ENCODE results near the gene GAR1. TPM values are rescaled to one million over a fixed set of nuclear protein-coding genes. Genes with fewer than 3 reads are reported as not detected.
A peak's percentile ranks its signal among the peaks of the same experiment; 100 is the strongest.

The GAR1 gene
- total RNA-seq, 4 donors from 2014 or later, result 6.2 to 9.1 (median 7.7) TPM

GRCh38 chr4:109809655-109810054 lies 5.9 kb upstream of the GAR1 start:
- H3K9me3 ChIP-seq, result no peaks in the 10 kb centered on the region
- no peak overlapping the region for H3K27ac ChIP-seq (replicated peaks in 1 of 4)
- H3K27me3 ChIP-seq, result no peaks in the 10 kb centered on the region
- 100% methylated on average over 2 of the region's 2 CpGs for WGBS
- no peak for TF ChIP-seq POLR2A (IDR thresholded peaks at IDR 0.05; ENCODE audit: low read depth)
- TF ChIP-seq, protein P1, sequence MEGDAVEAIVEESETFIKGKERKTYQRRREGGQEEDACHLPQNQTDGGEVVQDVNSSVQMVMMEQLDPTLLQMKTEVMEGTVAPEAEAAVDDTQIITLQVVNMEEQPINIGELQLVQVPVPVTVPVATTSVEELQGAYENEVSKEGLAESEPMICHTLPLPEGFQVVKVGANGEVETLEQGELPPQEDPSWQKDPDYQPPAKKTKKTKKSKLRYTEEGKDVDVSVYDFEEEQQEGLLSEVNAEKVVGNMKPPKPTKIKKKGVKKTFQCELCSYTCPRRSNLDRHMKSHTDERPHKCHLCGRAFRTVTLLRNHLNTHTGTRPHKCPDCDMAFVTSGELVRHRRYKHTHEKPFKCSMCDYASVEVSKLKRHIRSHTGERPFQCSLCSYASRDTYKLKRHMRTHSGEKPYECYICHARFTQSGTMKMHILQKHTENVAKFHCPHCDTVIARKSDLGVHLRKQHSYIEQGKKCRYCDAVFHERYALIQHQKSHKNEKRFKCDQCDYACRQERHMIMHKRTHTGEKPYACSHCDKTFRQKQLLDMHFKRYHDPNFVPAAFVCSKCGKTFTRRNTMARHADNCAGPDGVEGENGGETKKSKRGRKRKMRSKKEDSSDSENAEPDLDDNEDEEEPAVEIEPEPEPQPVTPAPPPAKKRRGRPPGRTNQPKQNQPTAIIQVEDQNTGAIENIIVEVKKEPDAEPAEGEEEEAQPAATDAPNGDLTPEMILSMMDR (IDR thresholded peaks at IDR 0.05), result no peak
- TF ChIP-seq EP300 (IDR thresholded peaks at IDR 0.05), result no peak
- no peak for TF ChIP-seq POLR2AphosphoS5 (IDR thresholded peaks at IDR 0.05)
- no peak for DNase-seq (ENCODE audit: extremely low spot score)
- intact Hi-C loops (cut with DNase I), result loop anchor here (5.0 kb wide), 1 partner anchor 168 kb away; no protein-coding TSS in a partner anchor
- H3K4me3 ChIP-seq, result no peak overlapping the region
- no peaks in the 10 kb centered on the region for H3K36me3 ChIP-seq
- H3K4me1 ChIP-seq, result peaks cover 0 to 5% (median 2%) of the 10 kb centered on the region in 4 donors

- Histone ChIP-seq H3K9me3 (no peaks in the 10 kb centered on the region), H3K4me3 (no peak overlapping the region)
- 54% methylated on average over 11 of the region's 11 CpGs for WGBS
Observed at GRCh38 chr4:109810552-109811387, 4.8 kb upstream of the GAR1 start.

GRCh38 chr4:109811707-109812106 lies 3.9 kb upstream of the GAR1 start:
- no peak for TF ChIP-seq POLR2AphosphoS5 (IDR thresholded peaks at IDR 0.05)
- TF ChIP-seq, protein P1 (IDR thresholded peaks at IDR 0.05), result no peak
- TF ChIP-seq POLR2A (IDR thresholded peaks at IDR 0.05; ENCODE audit: low read depth), result no peak
- TF ChIP-seq EP300 (IDR thresholded peaks at IDR 0.05), result no peak
- Histone ChIP-seq H3K27ac (replicated peaks in 1 of 4) (no peak overlapping the region), H3K4me3 (no peak overlapping the region), H3K36me3 (no peaks in the 10 kb centered on the region), H3K4me1 (peaks cover 7 to 18% (median 12%) of the 10 kb centered on the region in 4 donors), H3K9me3 (no peaks in the 10 kb centered on the region), H3K27me3 (no peaks in the 10 kb centered on the region)
- 51% methylated on average over 3 of the region's 3 CpGs for WGBS
- intact Hi-C loops (cut with DNase I), result loop anchor here (5.0 kb wide), 1 partner anchor 166 kb away; no protein-coding TSS in a partner anchor
- no peak for DNase-seq (ENCODE audit: extremely low spot score)

More at GRCh38 chr4:109810552-109811387, 4.8 kb upstream of the GAR1 start:
- Histone ChIP-seq H3K27me3 (no peaks in the 10 kb centered on the region), H3K36me3 (no peaks in the 10 kb centered on the region), H3K4me1 (peaks cover 0 to 9% (median 4%) of the 10 kb centered on the region in 4 donors), H3K27ac (replicated peaks in 1 of 4) (no peak overlapping the region)
- intact Hi-C loops (cut with DNase I), result loop anchor here (5.0 kb wide), 1 partner anchor 167 kb away; no protein-coding TSS in a partner anchor
- DNase-seq (ENCODE audit: extremely low spot score), result no peak
- TF ChIP-seq POLR2AphosphoS5 (IDR thresholded peaks at IDR 0.05), result no peak
- TF ChIP-seq POLR2A (IDR thresholded peaks at IDR 0.05; ENCODE audit: low read depth), result no peak
- TF ChIP-seq, protein P1 (IDR thresholded peaks at IDR 0.05), result no peak
- TF ChIP-seq EP300 (IDR thresholded peaks at IDR 0.05), result no peak

- H3K4me3 ChIP-seq, result peak overlapping the region; percentile 73 to 89 (median 83)
- TF ChIP-seq POLR2A (IDR thresholded peaks at IDR 0.05; ENCODE audit: low read depth) (no peak), POLR2AphosphoS5 (IDR thresholded peaks at IDR 0.05) (no peak), EP300 (IDR thresholded peaks at IDR 0.05) (no peak)
- TF ChIP-seq, protein P1 (IDR thresholded peaks at IDR 0.05), result no peak
- H3K27ac ChIP-seq (replicated peaks in 1 of 4), result peak overlapping the region; percentile 82 to 90 (median 85)
- intact Hi-C loops (cut with DNase I), result loop anchor here (2.0 to 5.0 kb wide), 2 partner anchors 85 to 114 kb away; partner anchors contain the start of genes CASP6 and PLA2G12A
- no peaks in the 10 kb centered on the region for H3K27me3 ChIP-seq
- peaks cover 0 to 29% (median 3%) of the 10 kb centered on the region in 4 donors for H3K36me3 ChIP-seq
- no peaks in the 10 kb centered on the region for H3K9me3 ChIP-seq
- WGBS, result 2% methylated on average over 18 of the region's 19 CpGs
- DNase-seq (ENCODE audit: extremely low spot score), result no peak
- H3K4me1 ChIP-seq, result peaks cover 7 to 25% (median 17%) of the 10 kb centered on the region in 4 donors
Observed at GRCh38 chr4:109816082-109816442, 500 bp downstream of the GAR1 start.
